ENCODE measurements around the gene TLR3.

DNA sequence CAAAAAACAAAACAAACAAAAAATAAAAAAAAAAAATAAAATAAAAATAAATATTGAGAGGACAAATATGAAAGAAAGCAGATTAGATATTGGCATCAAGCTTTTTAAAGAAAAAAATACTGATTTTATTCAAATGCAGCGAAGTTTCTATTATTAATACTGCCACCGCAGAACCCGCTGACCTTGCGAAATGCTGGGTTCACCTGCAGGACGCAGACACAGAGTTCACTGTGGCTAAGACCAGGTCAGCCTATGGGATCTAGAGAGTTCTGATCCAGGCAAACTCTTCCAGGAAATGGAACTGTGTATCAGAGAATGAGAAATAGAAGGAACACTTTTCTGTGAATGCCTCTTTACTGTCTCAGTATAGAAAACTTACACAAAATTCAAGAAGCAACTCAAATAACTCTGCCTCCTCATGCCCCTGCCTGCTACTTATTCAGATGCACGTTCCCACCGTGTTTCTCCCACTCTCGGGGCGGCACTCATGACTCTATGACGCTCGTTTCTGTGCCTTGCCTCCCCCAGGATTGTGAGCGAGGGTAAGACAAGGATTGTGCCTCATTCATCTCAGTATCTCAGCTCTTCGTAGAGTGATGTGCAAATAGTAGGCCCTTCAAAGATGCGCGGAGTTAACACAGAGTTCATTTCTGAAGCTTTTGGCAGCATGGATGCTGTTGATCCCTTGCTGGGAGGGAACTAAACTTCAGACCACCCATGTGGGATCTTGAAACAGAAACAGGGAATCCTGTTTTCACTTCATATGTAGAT, 44.1 kb upstream of the TLR3 start:
- no peak for TF ChIP-seq BHLHE40 (IDR thresholded peaks at IDR 0.05; ENCODE audit: borderline replicate concordance)
- TF ChIP-seq TARDBP (IDR thresholded peaks at IDR 0.05), result no peak
- TF ChIP-seq ZNF384 (IDR thresholded peaks at IDR 0.05), result no peak
- no peak for TF ChIP-seq NFRKB (IDR thresholded peaks at IDR 0.05)
- TF ChIP-seq, protein P1, sequence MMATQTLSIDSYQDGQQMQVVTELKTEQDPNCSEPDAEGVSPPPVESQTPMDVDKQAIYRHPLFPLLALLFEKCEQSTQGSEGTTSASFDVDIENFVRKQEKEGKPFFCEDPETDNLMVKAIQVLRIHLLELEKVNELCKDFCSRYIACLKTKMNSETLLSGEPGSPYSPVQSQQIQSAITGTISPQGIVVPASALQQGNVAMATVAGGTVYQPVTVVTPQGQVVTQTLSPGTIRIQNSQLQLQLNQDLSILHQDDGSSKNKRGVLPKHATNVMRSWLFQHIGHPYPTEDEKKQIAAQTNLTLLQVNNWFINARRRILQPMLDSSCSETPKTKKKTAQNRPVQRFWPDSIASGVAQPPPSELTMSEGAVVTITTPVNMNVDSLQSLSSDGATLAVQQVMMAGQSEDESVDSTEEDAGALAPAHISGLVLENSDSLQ (IDR thresholded peaks at IDR 0.05), result no peak
- no peak for TF ChIP-seq FOXK2 (IDR thresholded peaks at IDR 0.05)
- no peak for TF ChIP-seq SUZ12 (IDR thresholded peaks at IDR 0.05)

Measured in HEK293T (cell line).